K562 (cell line): ENCODE data around the gene ZNF407. TPM values are rescaled to one million over a fixed set of nuclear protein-coding genes. Genes with fewer than 3 reads are reported as not detected.

ENCODE experiments used
- ATAC-seq: fragments of 200-7000 bp; cut with Tn5 transposase; 3 replicates; pipeline ENCODE4 v1.9.1; 2020; ENCODE audit warnings: moderate library complexity
- BruUV-seq: library from RNA; stranded (reverse); fragments of 400-500 nt; replicated peaks from 2 replicates; lab custom pipeline; 2021; lab: Mats Ljungman, UMichigan
- CTCF ChIA-PET: fragments of 300-600 bp; formaldehyde crosslinking; extraction: SDS; loops from one replicate; lab custom pipeline; 2021; ENCODE audit warnings: low intra/inter-chr PET ratio; lab: Yijun Ruan, JAX
- POLR2A ChIA-PET: fragments of 300-600, 350-650 bp; sonication (Branson Sonifier 250); formaldehyde crosslinking; extraction: SDS; loops from one replicate; lab custom pipeline; 2021; ENCODE audit warnings: antibody characterized with exemption, inconsistent platforms; lab: Yijun Ruan, JAX
- DNase-seq, 4 experiments: peaks; one replicate each; pipeline versions ENCODE4 v3.0.0 to v3.0.0-alpha.2; 2011 to 2018; ENCODE audit warnings: low spot score in 3 of 4, mixed read lengths in 3 of 4; ENCODE audit errors: extremely low read depth in 1 of 4
- FAIRE-seq: peaks from 2 replicates; lab custom pipeline; 2011; peaks lifted over from hg19 to GRCh38; lab: Jason Lieb, UNC
- H2AFZ ChIP-seq: 2 replicates; pipeline ENCODE4 v1.6.0; 2011; ENCODE audit warnings: low read depth, low read length, control low read depth, inconsistent platforms
- H3K27ac ChIP-seq: fragments of 200-600 bp; 3 replicates; pipeline ENCODE4 v1.8.0; 2011; ENCODE audit warnings: low read depth, mild to moderate bottlenecking, control low read depth, inconsistent platforms, low read length, moderate library complexity, mixed read lengths; ENCODE audit errors: extremely low read depth
- H3K27me3 ChIP-seq, 2 experiments: fragments of 300-600 bp in 1 of 2; 2 replicates in 1 of 2; 3 replicates in 1 of 2; pipeline versions ENCODE4 v1.6.0 to v1.8.0; 2011; ENCODE audit warnings: inconsistent platforms in 2 of 2, low read length in 2 of 2, mild to moderate bottlenecking in 1 of 2, mixed read lengths in 1 of 2, moderate library complexity in 1 of 2; ENCODE audit not compliant: control insufficient read depth in 2 of 2, insufficient read depth in 2 of 2
- H3K36me3 ChIP-seq: fragments of 300-600 bp; 3 replicates; pipeline ENCODE4 v1.8.0; 2011; ENCODE audit warnings: mild to moderate bottlenecking, low read length, inconsistent platforms; ENCODE audit not compliant: control insufficient read depth, insufficient read depth
- H3K4me1 ChIP-seq, 2 experiments: fragments of 200-600 bp in 1 of 2; replicated peaks in 1 of 2; 2 replicates in 1 of 2; 3 replicates in 1 of 2; pipeline versions ENCODE4 v1.5.1 to v1.8.0; 2011; ENCODE audit warnings: inconsistent platforms in 2 of 2, low read length in 2 of 2, mild to moderate bottlenecking in 1 of 2, mixed read lengths in 1 of 2, moderate library complexity in 1 of 2; ENCODE audit not compliant: control insufficient read depth in 2 of 2, insufficient read depth in 2 of 2
- H3K4me2 ChIP-seq: 2 replicates; pipeline ENCODE4 v1.6.1; 2011; ENCODE audit warnings: low read length, control low read depth, inconsistent platforms, mixed read lengths; ENCODE audit not compliant: insufficient read depth
- H3K4me3 ChIP-seq: fragments of 200-600 bp; sonication (generic), shearing (Covaris generic); 2 replicates; pipeline ENCODE4 v1.5.1; 2016; ENCODE audit warnings: control low read depth, inconsistent platforms
- H3K79me2 ChIP-seq: fragments of 200-600 bp; 3 replicates; pipeline ENCODE4 v1.8.0; 2011; ENCODE audit warnings: low read length, inconsistent platforms; ENCODE audit not compliant: control insufficient read depth, insufficient read depth
- H3K9ac ChIP-seq, 2 experiments: 2 replicates each; pipeline versions ENCODE4 v1.6.0 to v1.6.1; 2011; ENCODE audit warnings: low read depth in 2 of 2, low read length in 2 of 2, control low read depth in 1 of 2, inconsistent platforms in 1 of 2, mild to moderate bottlenecking in 1 of 2, mixed read lengths in 1 of 2; ENCODE audit not compliant: insufficient read depth in 1 of 2
- H3K9me1 ChIP-seq: one replicate; pipeline ENCODE4 v1.6.0; 2011; ENCODE audit warnings: inconsistent platforms, mild to moderate bottlenecking, low read length, moderate library complexity; ENCODE audit not compliant: control insufficient read depth, insufficient read depth
- H3K9me3 ChIP-seq: replicated peaks from 2 replicates; pipeline ENCODE4 v1.5.1; 2011; ENCODE audit warnings: low read depth, low read length, inconsistent platforms; ENCODE audit not compliant: control insufficient read depth, insufficient read depth
- H4K20me1 ChIP-seq: replicated peaks from 2 replicates; pipeline ENCODE4 v1.6.1; 2011; ENCODE audit warnings: low read length, inconsistent platforms, mixed read lengths; ENCODE audit not compliant: control insufficient read depth, insufficient read depth
- BRD9 ChIP-seq: fragments of 450-650 bp; IDR thresholded peaks from 2 replicates; pipeline ENCODE4 v1.6.1; 2018; ENCODE audit warnings: low read depth; ENCODE audit not compliant: partially characterized antibody
- ELF1 ChIP-seq: fragments of 200-800 bp; sonication (Bioruptor generic); IDR thresholded peaks from 2 replicates; pipeline ENCODE4 v1.6.1; 2016; ENCODE audit warnings: missing genetic modification characterization, missing compliant biosample characterization
- ELF4 ChIP-seq: fragments of 450-650 bp; formaldehyde crosslinking; IDR thresholded peaks from 2 replicates; pipeline ENCODE4 v1.4.0; 2022; ENCODE audit warnings: missing genetic modification characterization
- EP300 ChIP-seq: IDR thresholded peaks from 2 replicates; pipeline ENCODE4 v1.6.1; 2012; ENCODE audit warnings: low read length, improper control_type of control experiment
- LCOR ChIP-seq: sonication (generic); formaldehyde crosslinking; IDR thresholded peaks from 2 replicates; pipeline ENCODE4 v1.8.0; 2022; ENCODE audit warnings: mild to moderate bottlenecking, missing genetic modification reagents
- RFX1 ChIP-seq: fragments of 450-650 bp; IDR thresholded peaks from 2 replicates; pipeline ENCODE4 v1.6.1; 2016; ENCODE audit warnings: mild to moderate bottlenecking, moderate library complexity
- TCF7 ChIP-seq: sonication (generic); IDR thresholded peaks from 2 replicates; pipeline ENCODE4 v1.6.1; 2016; ENCODE audit warnings: antibody characterized with exemption, borderline replicate concordance
- TCF7L2 ChIP-seq: fragments of 150-350 bp; IDR thresholded peaks from 2 replicates; pipeline ENCODE4 v1.6.1; 2016; ENCODE audit warnings: low read depth, mild to moderate bottlenecking, low read length, moderate library complexity
- TRIM28 ChIP-seq: fragments of 450-650 bp; IDR thresholded peaks from 2 replicates; pipeline ENCODE4 v1.6.1; 2017
- ZNF644 ChIP-seq: fragments of 200-800 bp; sonication (Bioruptor generic); IDR thresholded peaks from 2 replicates; pipeline ENCODE4 v1.6.1; 2016; ENCODE audit warnings: low read depth, missing genetic modification characterization, missing compliant biosample characterization
- WGBS: fragments of 100-300 bp; shearing (Covaris generic); methylation state at CpG from one replicate; pipeline ENCODE4 v1.1.6; 2016; ENCODE audit warnings: low coverage, mixed read lengths; ENCODE audit not compliant: insufficient coverage; ENCODE audit errors: missing lambda C conversion rate; 5-methylcytosine and 5-hydroxymethylcytosine counted together
- in situ Hi-C: fragments of 300-500 bp; cut with MboI; formaldehyde crosslinking; loops from 4 replicates; pipeline ENCODE4 v1.15.0; 2018; ENCODE audit warnings: inconsistent platforms, mixed read lengths
- intact Hi-C: fragments of 100-400 bp; cut with micrococcal nuclease; formaldehyde crosslinking; loops from 2 replicates; pipeline ENCODE4 v1.14.2; 2022
- polyA plus RNA-seq, 8 experiments: library from polyadenylated mRNA; depleted of rRNA in 4 of 8; stranded (reverse) in 5 of 8; unstranded in 3 of 8; fragments of >200 nt; fragmentation: Nextera tagmentation in 2 of 8; fragmentation: Illumina TruSeq in 1 of 8; extraction: Ambion mirVana in 2 of 8; extraction: Trizol in 1 of 8; gene quantifications; 2 replicates each; pipeline versions ENCODE4 v1.2.1 to v1.2.3, GENCODE V29; 2011 to 2014; ENCODE audit warnings: inconsistent platforms in 1 of 8, missing spikeins in 1 of 8
- total RNA-seq, 7 experiments: library from RNA; depleted of rRNA in 6 of 7; stranded (reverse); fragments of >200 nt in 6 of 7; fragmentation: Illumina TruSeq in 2 of 7; extraction: Trizol in 2 of 7; gene quantifications; 2 replicates each; pipeline versions ENCODE4 v1.2.1 to v1.2.3, GENCODE V29; 2011 to 2021; ENCODE audit warnings: low replicate concordance in 1 of 7
- TF ChIP-seq, protein P1 (sequence below): fragments of 200-800 bp; sonication (Bioruptor generic); IDR thresholded peaks from 2 replicates; pipeline ENCODE4 v1.6.1; 2017; ENCODE audit warnings: missing genetic modification characterization, missing compliant biosample characterization
- TF ChIP-seq, protein P2 (sequence below), 2 experiments: fragments of 450-650 bp in 1 of 2; sonication (generic) in 1 of 2; formaldehyde crosslinking; conservative IDR thresholded peaks; 2 replicates each; pipeline versions ENCODE4 v1.4.0 to v1.8.1; 2020 to 2022; ENCODE audit warnings: mild to moderate bottlenecking in 1 of 2, missing genetic modification reagents in 1 of 2
- TF ChIP-seq, protein P3 (sequence below): sonication (generic); formaldehyde crosslinking; IDR thresholded peaks from 2 replicates; pipeline ENCODE4 v1.8.1; 2023; ENCODE audit warnings: mild to moderate bottlenecking, missing genetic modification reagents
- TF ChIP-seq, protein P4 (sequence below): sonication (generic); formaldehyde crosslinking; IDR thresholded peaks from 2 replicates; pipeline ENCODE4 v1.8.0; 2022; ENCODE audit warnings: missing genetic modification reagents, mild to moderate bottlenecking, borderline replicate concordance

Gene ZNF407
- total and polyA plus RNA-seq, 9 of the 15 experiments (the other 6 are each of a cell fraction or from before 2014, with no cell fraction given): 0.21 to 5.4 (median 2.3) TPM

DNA sequence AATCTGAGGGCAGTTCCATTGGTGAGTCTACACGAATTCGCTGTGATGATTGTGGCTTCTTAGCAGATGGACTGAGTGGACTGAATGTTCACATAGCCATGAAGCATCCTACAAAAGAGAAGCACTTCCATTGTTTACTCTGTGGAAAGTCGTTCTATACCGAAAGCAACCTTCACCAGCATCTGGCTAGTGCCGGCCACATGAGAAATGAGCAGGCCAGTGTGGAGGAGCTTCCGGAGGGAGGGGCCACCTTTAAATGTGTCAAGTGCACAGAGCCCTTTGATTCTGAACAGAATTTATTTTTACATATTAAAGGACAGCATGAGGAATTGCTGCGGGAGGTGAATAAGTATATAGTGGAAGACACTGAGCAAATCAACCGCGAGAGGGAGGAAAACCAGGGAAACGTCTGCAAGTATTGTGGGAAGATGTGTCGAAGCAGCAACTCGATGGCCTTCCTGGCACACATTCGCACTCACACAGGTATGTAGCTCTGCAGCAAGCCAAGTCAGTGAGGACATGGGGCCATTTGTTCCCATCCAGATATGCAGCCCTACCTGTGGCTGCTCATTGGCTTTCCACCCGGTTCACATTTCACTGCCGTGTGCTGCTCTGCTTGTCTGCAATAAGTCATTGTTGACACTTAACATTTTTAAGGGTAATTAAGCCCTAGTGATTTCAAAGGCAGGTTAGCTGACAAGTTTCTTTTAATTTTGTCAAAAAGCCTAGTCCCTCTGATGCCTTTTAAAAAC, 37.7 kb downstream of the ZNF407 start:
- H3K9me1 ChIP-seq: no peaks in the 10 kb centered on the region
- no peaks in the 10 kb centered on the region for H3K9me3 ChIP-seq
- ATAC-seq (no peak), FAIRE-seq (no peak), DNase-seq (no peak)
- no peak overlapping the region for H3K4me3 ChIP-seq
- no peaks in the 10 kb centered on the region for H3K27me3 ChIP-seq
- no TSS peak for BruUV-seq
- H3K9ac ChIP-seq: no peak overlapping the region
- H2AFZ ChIP-seq: no peak overlapping the region
- intact Hi-C loops: no loop called here
- in situ Hi-C loops: no loop called here
- 90% methylated on average over 11 of the region's 15 CpGs for WGBS
- no peak overlapping the region for H3K27ac ChIP-seq
- no peak overlapping the region for H3K4me2 ChIP-seq
- no peaks in the 10 kb centered on the region for H3K79me2 ChIP-seq
- peaks cover 10% of the 10 kb centered on the region; the same call in 1 of the 3 replicates for H3K36me3 ChIP-seq
- H3K4me1 ChIP-seq: no peaks in the 10 kb centered on the region
- TF ChIP-seq, protein P1, sequence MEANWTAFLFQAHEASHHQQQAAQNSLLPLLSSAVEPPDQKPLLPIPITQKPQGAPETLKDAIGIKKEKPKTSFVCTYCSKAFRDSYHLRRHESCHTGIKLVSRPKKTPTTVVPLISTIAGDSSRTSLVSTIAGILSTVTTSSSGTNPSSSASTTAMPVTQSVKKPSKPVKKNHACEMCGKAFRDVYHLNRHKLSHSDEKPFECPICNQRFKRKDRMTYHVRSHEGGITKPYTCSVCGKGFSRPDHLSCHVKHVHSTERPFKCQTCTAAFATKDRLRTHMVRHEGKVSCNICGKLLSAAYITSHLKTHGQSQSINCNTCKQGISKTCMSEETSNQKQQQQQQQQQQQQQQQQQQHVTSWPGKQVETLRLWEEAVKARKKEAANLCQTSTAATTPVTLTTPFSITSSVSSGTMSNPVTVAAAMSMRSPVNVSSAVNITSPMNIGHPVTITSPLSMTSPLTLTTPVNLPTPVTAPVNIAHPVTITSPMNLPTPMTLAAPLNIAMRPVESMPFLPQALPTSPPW: no peak
- TF ChIP-seq TRIM28 (no peak), ZNF644 (tag) (no peak), TCF7 (no peak), ELF4 (CRISPR knock-in tag) (no peak), ELF1 (tag) (no peak), LCOR (CRISPR knock-in tag) (no peak), TCF7L2 (no peak), EP300 (no peak), BRD9 (no peak), RFX1 (no peak)
- TF ChIP-seq, protein P2, sequence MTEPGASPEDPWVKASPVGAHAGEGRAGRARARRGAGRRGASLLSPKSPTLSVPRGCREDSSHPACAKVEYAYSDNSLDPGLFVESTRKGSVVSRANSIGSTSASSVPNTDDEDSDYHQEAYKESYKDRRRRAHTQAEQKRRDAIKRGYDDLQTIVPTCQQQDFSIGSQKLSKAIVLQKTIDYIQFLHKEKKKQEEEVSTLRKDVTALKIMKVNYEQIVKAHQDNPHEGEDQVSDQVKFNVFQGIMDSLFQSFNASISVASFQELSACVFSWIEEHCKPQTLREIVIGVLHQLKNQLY (CRISPR knock-in tag; conservative IDR thresholded peaks at IDR 0.05): no peak
- TF ChIP-seq, protein P3, sequence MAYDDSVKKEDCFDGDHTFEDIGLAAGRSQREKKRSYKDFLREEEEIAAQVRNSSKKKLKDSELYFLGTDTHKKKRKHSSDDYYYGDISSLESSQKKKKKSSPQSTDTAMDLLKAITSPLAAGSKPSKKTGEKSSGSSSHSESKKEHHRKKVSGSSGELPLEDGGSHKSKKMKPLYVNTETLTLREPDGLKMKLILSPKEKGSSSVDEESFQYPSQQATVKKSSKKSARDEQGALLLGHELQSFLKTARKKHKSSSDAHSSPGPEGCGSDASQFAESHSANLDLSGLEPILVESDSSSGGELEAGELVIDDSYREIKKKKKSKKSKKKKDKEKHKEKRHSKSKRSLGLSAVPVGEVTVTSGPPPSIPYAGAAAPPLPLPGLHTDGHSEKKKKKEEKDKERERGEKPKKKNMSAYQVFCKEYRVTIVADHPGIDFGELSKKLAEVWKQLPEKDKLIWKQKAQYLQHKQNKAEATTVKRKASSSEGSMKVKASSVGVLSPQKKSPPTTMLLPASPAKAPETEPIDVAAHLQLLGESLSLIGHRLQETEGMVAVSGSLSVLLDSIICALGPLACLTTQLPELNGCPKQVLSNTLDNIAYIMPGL (CRISPR knock-in tag): no peak
- TF ChIP-seq, protein P4, sequence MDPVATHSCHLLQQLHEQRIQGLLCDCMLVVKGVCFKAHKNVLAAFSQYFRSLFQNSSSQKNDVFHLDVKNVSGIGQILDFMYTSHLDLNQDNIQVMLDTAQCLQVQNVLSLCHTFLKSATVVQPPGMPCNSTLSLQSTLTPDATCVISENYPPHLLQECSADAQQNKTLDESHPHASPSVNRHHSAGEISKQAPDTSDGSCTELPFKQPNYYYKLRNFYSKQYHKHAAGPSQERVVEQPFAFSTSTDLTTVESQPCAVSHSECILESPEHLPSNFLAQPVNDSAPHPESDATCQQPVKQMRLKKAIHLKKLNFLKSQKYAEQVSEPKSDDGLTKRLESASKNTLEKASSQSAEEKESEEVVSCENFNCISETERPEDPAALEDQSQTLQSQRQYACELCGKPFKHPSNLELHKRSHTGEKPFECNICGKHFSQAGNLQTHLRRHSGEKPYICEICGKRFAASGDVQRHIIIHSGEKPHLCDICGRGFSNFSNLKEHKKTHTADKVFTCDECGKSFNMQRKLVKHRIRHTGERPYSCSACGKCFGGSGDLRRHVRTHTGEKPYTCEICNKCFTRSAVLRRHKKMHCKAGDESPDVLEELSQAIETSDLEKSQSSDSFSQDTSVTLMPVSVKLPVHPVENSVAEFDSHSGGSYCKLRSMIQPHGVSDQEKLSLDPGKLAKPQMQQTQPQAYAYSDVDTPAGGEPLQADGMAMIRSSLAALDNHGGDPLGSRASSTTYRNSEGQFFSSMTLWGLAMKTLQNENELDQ: no peak
- CTCF ChIA-PET: no interaction called here
- POLR2A ChIA-PET: no interaction called here
- no peaks in the 10 kb centered on the region for H4K20me1 ChIP-seq
